Keratinocyte (primary cell): ENCODE data around the gene GAB1. TPM values are rescaled to one million over a fixed set of nuclear protein-coding genes. Genes with fewer than 3 reads are reported as not detected.

Experiments
- DNase-seq: peaks from one replicate; pipeline ENCODE4 v3.0.0-alpha.2; 2011; ENCODE audit warnings: low read depth, missing footprints, low spot score
- FAIRE-seq: peaks from 2 replicates; lab custom pipeline; 2011; peaks lifted over from hg19 to GRCh38; lab: Jason Lieb, UNC
- H2AFZ ChIP-seq: 2 replicates; pipeline ENCODE4 v1.6.0; 2012; ENCODE audit warnings: low read length, control low read depth, inconsistent platforms; ENCODE audit not compliant: control insufficient read depth
- H3K27ac ChIP-seq: 2 replicates; pipeline ENCODE4 v1.5.1; 2011; ENCODE audit warnings: low read length; ENCODE audit not compliant: control insufficient read depth, insufficient read depth
- H3K27me3 ChIP-seq: 3 replicates; pipeline ENCODE4 v1.6.0; 2011; ENCODE audit warnings: low read length; ENCODE audit not compliant: control insufficient read depth, insufficient read depth; ENCODE audit errors: extremely low read depth
- H3K36me3 ChIP-seq, 2 experiments: 2 replicates in 1 of 2; 3 replicates in 1 of 2; pipeline ENCODE4 v1.5.1; 2011; ENCODE audit warnings: low read length in 2 of 2, mild to moderate bottlenecking in 1 of 2; ENCODE audit not compliant: control insufficient read depth in 2 of 2, insufficient read depth in 2 of 2; ENCODE audit errors: extremely low read depth in 1 of 2
- H3K4me1 ChIP-seq: 3 replicates; pipeline ENCODE4 v1.5.1; 2011; ENCODE audit warnings: low read length; ENCODE audit not compliant: control insufficient read depth, insufficient read depth; ENCODE audit errors: extremely low read depth
- H3K4me2 ChIP-seq: 3 replicates; pipeline ENCODE4 v1.6.0; 2011; ENCODE audit warnings: low read depth, low read length; ENCODE audit not compliant: control insufficient read depth, insufficient read depth; ENCODE audit errors: extremely low read depth
- H3K4me3 ChIP-seq, 3 experiments: fragments of 200-600 bp in 1 of 3; sonication (generic) in 1 of 3; 2 replicates in 2 of 3; 3 replicates in 1 of 3; pipeline ENCODE4 v1.5.1; 2011 to 2016; ENCODE audit warnings: low read length in 3 of 3, mild to moderate bottlenecking in 3 of 3, control low read depth in 2 of 3, inconsistent platforms in 1 of 3, low read depth in 1 of 3, mixed read lengths in 1 of 3, mixed run types in 1 of 3, moderate library complexity in 1 of 3; ENCODE audit not compliant: control insufficient read depth in 2 of 3, insufficient read depth in 2 of 3; ENCODE audit errors: extremely low read depth in 1 of 3
- H3K79me2 ChIP-seq: 2 replicates; pipeline ENCODE4 v1.6.0; 2012; ENCODE audit warnings: low read length; ENCODE audit not compliant: control insufficient read depth, insufficient read depth
- H3K9ac ChIP-seq: 3 replicates; pipeline ENCODE4 v1.6.0; 2011; ENCODE audit warnings: low read length; ENCODE audit not compliant: control insufficient read depth, insufficient read depth; ENCODE audit errors: extremely low read depth
- H3K9me1 ChIP-seq: 3 replicates; pipeline ENCODE4 v1.6.0; 2011; ENCODE audit warnings: low read length; ENCODE audit not compliant: control insufficient read depth, insufficient read depth; ENCODE audit errors: extremely low read depth
- H3K9me3 ChIP-seq: 2 replicates; pipeline ENCODE4 v1.5.1; 2012; ENCODE audit warnings: low read depth, low read length; ENCODE audit not compliant: control insufficient read depth
- H4K20me1 ChIP-seq: 3 replicates; pipeline ENCODE4 v1.6.0; 2011; ENCODE audit warnings: low read length; ENCODE audit not compliant: control insufficient read depth, insufficient read depth; ENCODE audit errors: extremely low read depth
- EZH2 ChIP-seq: IDR thresholded peaks from one replicate; pipeline ENCODE4 v1.6.1; 2012; ENCODE audit warnings: inconsistent platforms, mild to moderate bottlenecking, low read length, moderate library complexity
- dilution Hi-C: fragments of 300-500 bp; cut with MboI; formaldehyde crosslinking; loops from one replicate; pipeline ENCODE4 v1.7.0; 2020; ENCODE audit warnings: low sequenced_read_pairs; ENCODE audit not compliant: extremely low pct_ligation_motif_present
- polyA plus RNA-seq, 5 experiments: library from polyadenylated mRNA; depleted of rRNA in 3 of 5; stranded (reverse) in 3 of 5; stranded (forward) in 1 of 5; unstranded in 1 of 5; fragments of >200 nt; gene quantifications; 1 replicate in 1 of 5; 2 replicates in 3 of 5; 3 replicates in 1 of 5; pipeline versions ENCODE4 v1.2.1 to v1.2.3, GENCODE V29; 2011 to 2012; ENCODE audit warnings: missing spikeins in 2 of 5, low read depth in 1 of 5, low replicate concordance in 1 of 5
- TF ChIP-seq, protein P1 (sequence below), 3 experiments: IDR thresholded peaks in 1 of 3; conservative IDR thresholded peaks in 1 of 3; optimal IDR thresholded peaks in 1 of 3; 2 replicates in 2 of 3; 3 replicates in 1 of 3; pipeline versions ENCODE3 to v1.5.1; 2011; ENCODE audit warnings: low read length in 3 of 3, mild to moderate bottlenecking in 3 of 3, moderate library complexity in 2 of 3, control low read depth in 1 of 3, inconsistent platforms in 1 of 3; ENCODE audit not compliant: insufficient read depth in 2 of 3; ENCODE audit errors: extremely low read depth in 1 of 3

GAB1 gene
- polyA plus RNA-seq, 1 donor (not counting 4 experiments of a cell fraction or from before 2014, with no cell fraction given), result 11.0 TPM

DNA sequence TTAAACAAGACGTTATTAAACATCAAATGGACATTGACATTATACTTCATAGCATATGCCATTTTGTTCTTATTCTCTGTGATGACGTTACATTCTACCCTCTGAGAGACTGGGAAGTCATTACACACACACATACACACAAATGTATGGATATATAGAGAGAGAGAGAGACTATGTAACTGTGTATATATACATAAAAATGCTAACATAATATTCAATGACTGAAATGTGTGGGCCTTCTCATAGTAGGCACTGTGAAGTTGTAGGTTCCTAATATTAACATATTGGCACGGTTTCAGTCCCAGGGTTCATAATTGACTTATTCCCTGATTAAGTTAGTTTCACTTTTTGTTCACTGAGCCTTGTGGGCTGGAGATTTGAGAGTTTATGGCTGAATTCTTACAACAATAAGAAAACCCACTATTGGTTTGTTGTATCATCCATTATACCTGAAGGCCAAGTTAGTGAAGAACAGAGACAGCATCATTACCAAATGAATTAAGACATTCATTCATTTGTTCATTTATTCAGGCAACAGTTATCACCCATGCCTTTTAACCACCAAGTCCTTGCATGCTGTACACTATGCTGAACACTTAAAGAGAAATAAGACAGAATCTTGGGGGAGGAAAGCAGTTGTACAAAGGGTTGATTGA, 68.5 kb downstream of the GAB1 start:
- no peak for TF ChIP-seq EZH2
- TF ChIP-seq, protein P1, sequence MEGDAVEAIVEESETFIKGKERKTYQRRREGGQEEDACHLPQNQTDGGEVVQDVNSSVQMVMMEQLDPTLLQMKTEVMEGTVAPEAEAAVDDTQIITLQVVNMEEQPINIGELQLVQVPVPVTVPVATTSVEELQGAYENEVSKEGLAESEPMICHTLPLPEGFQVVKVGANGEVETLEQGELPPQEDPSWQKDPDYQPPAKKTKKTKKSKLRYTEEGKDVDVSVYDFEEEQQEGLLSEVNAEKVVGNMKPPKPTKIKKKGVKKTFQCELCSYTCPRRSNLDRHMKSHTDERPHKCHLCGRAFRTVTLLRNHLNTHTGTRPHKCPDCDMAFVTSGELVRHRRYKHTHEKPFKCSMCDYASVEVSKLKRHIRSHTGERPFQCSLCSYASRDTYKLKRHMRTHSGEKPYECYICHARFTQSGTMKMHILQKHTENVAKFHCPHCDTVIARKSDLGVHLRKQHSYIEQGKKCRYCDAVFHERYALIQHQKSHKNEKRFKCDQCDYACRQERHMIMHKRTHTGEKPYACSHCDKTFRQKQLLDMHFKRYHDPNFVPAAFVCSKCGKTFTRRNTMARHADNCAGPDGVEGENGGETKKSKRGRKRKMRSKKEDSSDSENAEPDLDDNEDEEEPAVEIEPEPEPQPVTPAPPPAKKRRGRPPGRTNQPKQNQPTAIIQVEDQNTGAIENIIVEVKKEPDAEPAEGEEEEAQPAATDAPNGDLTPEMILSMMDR (optimal IDR thresholded peaks at IDR 0.05 in 1 of 3, IDR thresholded peaks at IDR 0.05 in 1 of 3, conservative IDR thresholded peaks at IDR 0.05 in 1 of 3; ENCODE audit: extremely low read depth in 1 of 3, insufficient read depth in 2 of 3, low read length in 3 of 3), result no peak
- H3K4me2 ChIP-seq, result no peak overlapping the region
- no peaks in the 10 kb centered on the region for H4K20me1 ChIP-seq
- no peaks in the 10 kb centered on the region for H3K27me3 ChIP-seq
- H3K9me3 ChIP-seq, result no peaks in the 10 kb centered on the region
- H3K36me3 ChIP-seq, result no peaks in the 10 kb centered on the region
- H3K9me1 ChIP-seq, result no peaks in the 10 kb centered on the region
- no peak overlapping the region for H3K27ac ChIP-seq
- H3K9ac ChIP-seq, result no peak overlapping the region
- dilution Hi-C loops, result no loop called here
- no peak overlapping the region for H3K4me3 ChIP-seq
- H3K4me1 ChIP-seq, result no peaks in the 10 kb centered on the region
- DNase-seq, result no peak
- no peak overlapping the region for H2AFZ ChIP-seq
- FAIRE-seq, result no peak
- peaks cover 13% of the 10 kb centered on the region for H3K79me2 ChIP-seq

DNA sequence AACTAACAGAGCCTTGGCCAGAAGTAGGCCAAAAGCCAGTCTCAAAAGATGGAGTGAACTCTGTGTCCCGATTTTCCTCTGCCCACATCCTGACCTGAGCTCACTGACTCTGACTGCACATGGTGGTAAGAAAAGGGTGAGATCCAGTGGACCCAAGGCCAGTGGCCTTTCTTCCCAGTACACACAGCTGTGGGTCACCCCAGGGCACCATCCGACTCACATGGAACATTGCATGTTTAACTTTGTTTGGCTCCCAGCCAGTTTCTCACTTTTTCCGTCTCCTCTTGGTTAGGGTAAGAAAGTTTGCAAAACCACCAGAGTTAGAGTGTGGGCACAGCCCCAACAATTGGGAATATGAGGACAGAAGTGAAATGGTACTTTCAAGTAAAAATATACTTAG, 69.8 kb downstream of the GAB1 start:
- peaks cover 1% of the 10 kb centered on the region for H4K20me1 ChIP-seq
- H3K9ac ChIP-seq, result no peak overlapping the region
- H3K27me3 ChIP-seq, result no peaks in the 10 kb centered on the region
- H3K36me3 ChIP-seq, result no peaks in the 10 kb centered on the region
- FAIRE-seq (no peak), DNase-seq (no peak)
- TF ChIP-seq, protein P1 (optimal IDR thresholded peaks at IDR 0.05 in 1 of 3, IDR thresholded peaks at IDR 0.05 in 1 of 3, conservative IDR thresholded peaks at IDR 0.05 in 1 of 3; ENCODE audit: extremely low read depth in 1 of 3, insufficient read depth in 2 of 3, low read length in 3 of 3), result no peak
- TF ChIP-seq EZH2, result no peak
- peaks cover 14% of the 10 kb centered on the region for H3K79me2 ChIP-seq
- H3K4me1 ChIP-seq, result no peaks in the 10 kb centered on the region
- no peak overlapping the region for H3K4me2 ChIP-seq
- dilution Hi-C loops, result no loop called here
- H2AFZ ChIP-seq, result no peak overlapping the region
- H3K27ac ChIP-seq, result no peak overlapping the region
- no peaks in the 10 kb centered on the region for H3K9me3 ChIP-seq
- no peak overlapping the region for H3K4me3 ChIP-seq
- no peaks in the 10 kb centered on the region for H3K9me1 ChIP-seq
